OCI-LY3 (cell line): Measurements from ENCODE around the gene ARHGEF17.

ENCODE experiments used
- H2AFZ ChIP-seq: fragments of 200-600, 300-600 bp; shearing (Covaris generic); 2 replicates; pipeline ENCODE4 v1.6.0; 2014; ENCODE audit warnings: antibody characterized with exemption, low read depth, low read length
- H3K27ac ChIP-seq: fragments of 200-600, 300-600 bp; sonication (generic); 2 replicates; pipeline ENCODE4 v1.5.1; 2014; ENCODE audit warnings: mild to moderate bottlenecking, low read length, moderate library complexity, mixed read lengths
- H3K27me3 ChIP-seq: fragments of 200-600, 300-600 bp; sonication (generic); 2 replicates; pipeline ENCODE4 v1.6.1; 2014; ENCODE audit warnings: low read depth, low read length, mixed read lengths
- H3K36me3 ChIP-seq: fragments of 200-600, 300-600 bp; sonication (generic); replicated peaks from 2 replicates; pipeline ENCODE3; 2014; ENCODE audit warnings: low read depth, low read length, mixed read lengths
- H3K4me1 ChIP-seq: fragments of 300-600, 200-600 bp; sonication (generic); 2 replicates; pipeline ENCODE4 v1.6.1; 2014; ENCODE audit warnings: low read length, mixed read lengths
- H3K4me2 ChIP-seq: fragments of 200-600, 300-600 bp; sonication (generic); 2 replicates; pipeline ENCODE4 v1.6.1; 2014; ENCODE audit warnings: low read length, mixed read lengths
- H3K4me3 ChIP-seq: fragments of 300-600, 200-600 bp; sonication (generic); 2 replicates; pipeline ENCODE4 v1.5.1; 2014; ENCODE audit warnings: antibody characterized with exemption, mild to moderate bottlenecking, low read length, moderate library complexity
- H3K79me2 ChIP-seq: fragments of 300-600, 200-600 bp; shearing (Covaris generic); 2 replicates; pipeline ENCODE4 v1.6.1; 2014; ENCODE audit warnings: mild to moderate bottlenecking, low read length, mixed read lengths
- H3K9ac ChIP-seq: fragments of 300-600, 200-600 bp; shearing (Covaris generic); 2 replicates; pipeline ENCODE4 v1.6.0; 2014; ENCODE audit warnings: mild to moderate bottlenecking, low read length, moderate library complexity
- H3K9me3 ChIP-seq: fragments of 200-600, 300-600 bp; shearing (Covaris generic); 2 replicates; pipeline ENCODE4 v1.6.1; 2014; ENCODE audit warnings: low read length, mixed read lengths; ENCODE audit not compliant: insufficient read depth
- H4K20me1 ChIP-seq: fragments of 200-600, 300-600 bp; sonication (generic); 2 replicates; pipeline ENCODE4 v1.6.1; 2016; ENCODE audit warnings: low read length, mixed read lengths; ENCODE audit not compliant: insufficient read depth
- EZH2phosphoT487 ChIP-seq: fragments of 200-600 bp; shearing (Covaris generic); IDR thresholded peaks from 2 replicates; pipeline ENCODE4 v1.6.1; 2018; ENCODE audit warnings: antibody characterized with exemption, mixed run types, low read depth
- TF ChIP-seq, protein P1 (sequence below): fragments of 200-600, 300-600 bp; sonication (generic); IDR thresholded peaks from 2 replicates; pipeline ENCODE4 v1.5.1; 2014; ENCODE audit warnings: antibody characterized with exemption, low read length, low read depth

ARHGEF17 gene

DNA sequence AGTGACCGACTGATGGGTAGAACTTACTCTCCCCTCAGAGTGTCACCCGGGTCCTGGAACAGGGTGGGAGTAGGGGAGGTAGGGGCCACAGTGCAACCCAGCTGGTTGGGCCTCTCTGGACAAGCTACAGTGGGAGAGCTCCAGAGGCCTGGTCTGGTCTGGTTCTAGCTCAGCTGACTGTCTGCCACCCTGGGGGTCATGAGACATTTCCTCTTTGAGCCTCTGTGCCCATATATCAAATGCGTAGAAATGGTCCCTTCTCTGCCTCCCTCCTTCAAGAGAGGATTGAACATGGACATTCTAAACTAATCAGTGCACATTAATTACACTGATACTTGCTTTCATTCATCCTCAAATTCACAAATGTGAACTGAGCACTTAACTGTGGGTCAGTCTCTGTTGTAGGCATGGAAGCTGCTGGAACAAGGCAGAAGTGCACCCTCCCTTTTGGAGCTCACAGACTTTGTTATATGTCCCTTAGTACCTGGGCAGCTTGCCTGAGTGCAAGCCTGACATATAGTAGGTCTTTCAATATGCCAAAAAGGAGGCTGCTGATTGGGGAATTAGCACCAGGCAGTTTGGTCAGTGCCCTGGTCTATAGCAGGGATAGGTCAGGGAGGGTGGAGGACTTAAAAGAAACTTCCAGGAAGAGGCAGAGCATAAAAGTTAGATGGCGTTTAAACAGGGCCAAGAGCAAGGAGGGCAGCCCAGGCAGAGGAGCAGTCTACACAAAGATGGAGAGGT is 25.7 kb downstream of the ARHGEF17 start:
- no peaks in the 10 kb centered on the region for H3K79me2 ChIP-seq
- H3K27ac ChIP-seq, result no peak overlapping the region
- TF ChIP-seq, protein P1, sequence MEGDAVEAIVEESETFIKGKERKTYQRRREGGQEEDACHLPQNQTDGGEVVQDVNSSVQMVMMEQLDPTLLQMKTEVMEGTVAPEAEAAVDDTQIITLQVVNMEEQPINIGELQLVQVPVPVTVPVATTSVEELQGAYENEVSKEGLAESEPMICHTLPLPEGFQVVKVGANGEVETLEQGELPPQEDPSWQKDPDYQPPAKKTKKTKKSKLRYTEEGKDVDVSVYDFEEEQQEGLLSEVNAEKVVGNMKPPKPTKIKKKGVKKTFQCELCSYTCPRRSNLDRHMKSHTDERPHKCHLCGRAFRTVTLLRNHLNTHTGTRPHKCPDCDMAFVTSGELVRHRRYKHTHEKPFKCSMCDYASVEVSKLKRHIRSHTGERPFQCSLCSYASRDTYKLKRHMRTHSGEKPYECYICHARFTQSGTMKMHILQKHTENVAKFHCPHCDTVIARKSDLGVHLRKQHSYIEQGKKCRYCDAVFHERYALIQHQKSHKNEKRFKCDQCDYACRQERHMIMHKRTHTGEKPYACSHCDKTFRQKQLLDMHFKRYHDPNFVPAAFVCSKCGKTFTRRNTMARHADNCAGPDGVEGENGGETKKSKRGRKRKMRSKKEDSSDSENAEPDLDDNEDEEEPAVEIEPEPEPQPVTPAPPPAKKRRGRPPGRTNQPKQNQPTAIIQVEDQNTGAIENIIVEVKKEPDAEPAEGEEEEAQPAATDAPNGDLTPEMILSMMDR, result no peak
- TF ChIP-seq EZH2phosphoT487, result no peak
- no peaks in the 10 kb centered on the region for H4K20me1 ChIP-seq
- H2AFZ ChIP-seq, result no peak overlapping the region
- no peak overlapping the region for H3K4me3 ChIP-seq
- no peaks in the 10 kb centered on the region for H3K27me3 ChIP-seq
- no peaks in the 10 kb centered on the region for H3K36me3 ChIP-seq
- no peak overlapping the region for H3K4me2 ChIP-seq
- H3K9me3 ChIP-seq, result no peaks in the 10 kb centered on the region
- peaks cover 16% of the 10 kb centered on the region for H3K4me1 ChIP-seq
- no peak overlapping the region for H3K9ac ChIP-seq

DNA sequence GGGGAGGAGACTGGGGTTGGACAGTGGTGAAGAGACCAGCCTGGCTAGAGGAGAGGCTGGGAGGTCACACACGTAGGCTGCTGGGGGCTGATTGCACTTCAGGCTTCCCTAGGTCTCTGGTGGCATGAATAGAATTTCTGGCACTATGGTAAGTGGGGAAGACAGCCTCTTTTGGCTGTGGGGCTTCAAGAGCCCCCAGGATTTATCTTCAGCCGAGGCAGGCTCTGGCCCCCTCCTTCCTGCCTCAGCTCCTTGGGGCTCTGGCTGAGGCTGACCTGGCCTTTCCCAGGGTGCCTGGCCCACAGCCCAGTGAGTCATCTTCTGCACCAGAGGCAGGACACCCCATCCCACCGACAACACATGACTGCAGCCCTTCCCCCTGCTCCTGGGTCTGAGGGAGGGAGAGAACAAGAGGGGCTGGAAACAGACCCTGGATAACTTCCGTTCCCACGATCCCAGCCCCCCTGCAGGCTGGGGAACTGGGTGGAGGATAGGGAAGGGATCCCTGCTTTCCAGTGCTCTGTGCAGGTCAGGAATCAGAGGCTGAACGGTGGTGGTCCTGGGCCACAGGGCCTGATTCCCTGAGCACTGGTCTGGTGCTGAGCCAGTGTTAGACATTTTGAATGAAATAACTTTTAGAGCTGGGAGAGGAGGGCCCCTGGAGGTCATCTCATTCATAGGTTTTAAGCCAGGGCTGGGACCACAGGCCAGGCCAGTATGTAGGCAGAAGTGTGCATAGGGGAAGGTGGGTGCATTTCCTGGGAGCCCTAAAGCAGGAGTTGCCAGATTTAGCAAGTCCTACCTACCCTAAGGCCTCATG is 26.5 kb downstream of the ARHGEF17 start:
- H3K4me3 ChIP-seq, result no peak overlapping the region
- no peaks in the 10 kb centered on the region for H3K9me3 ChIP-seq
- no peaks in the 10 kb centered on the region for H4K20me1 ChIP-seq
- H3K4me1 ChIP-seq, result peaks cover 21% of the 10 kb centered on the region
- H3K27me3 ChIP-seq, result no peaks in the 10 kb centered on the region
- TF ChIP-seq EZH2phosphoT487, result no peak
- TF ChIP-seq, protein P1, result no peak; the same call in 1 of the 2 replicates
- peak overlapping the region; percentile 55 for H3K4me2 ChIP-seq
- H3K27ac ChIP-seq, result no peak overlapping the region
- peak overlapping the region; percentile 8; the same call in 1 of the 2 replicates for H3K9ac ChIP-seq
- no peaks in the 10 kb centered on the region for H3K36me3 ChIP-seq
- no peak overlapping the region for H2AFZ ChIP-seq
- no peaks in the 10 kb centered on the region for H3K79me2 ChIP-seq

DNA sequence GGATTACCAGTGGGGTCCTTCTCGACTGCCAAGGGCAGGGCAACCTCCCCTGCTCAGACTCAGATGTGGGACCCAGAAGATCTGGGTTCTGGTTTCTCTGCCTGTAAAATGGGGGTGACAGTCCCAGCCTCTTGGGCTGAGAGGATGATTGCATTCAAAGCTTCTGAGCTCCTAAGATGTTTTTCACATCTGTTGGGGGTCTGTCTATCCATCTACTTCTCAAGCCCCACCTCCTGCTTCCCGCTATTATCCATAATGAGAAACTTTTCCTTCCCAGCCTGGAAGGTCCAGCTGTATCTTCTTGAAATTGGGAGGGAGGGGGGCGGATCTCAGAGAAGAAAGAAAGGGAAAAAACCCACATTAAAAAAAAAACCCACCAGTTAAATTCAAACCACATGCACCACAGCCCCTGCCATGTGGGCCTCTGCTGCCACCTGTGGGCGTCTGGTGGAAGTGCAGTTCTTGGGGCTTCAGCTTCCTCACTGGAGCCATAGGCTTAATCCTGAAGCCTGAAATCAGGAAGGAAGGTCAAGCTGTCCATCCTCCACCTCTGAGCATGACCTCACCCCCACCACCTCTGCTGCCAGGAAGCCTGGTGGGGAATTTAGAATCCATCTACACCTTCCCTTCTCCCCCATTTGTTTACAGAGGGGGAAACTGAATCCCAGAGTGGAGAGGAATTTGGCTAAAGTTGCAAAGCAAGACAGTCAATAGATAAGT is 27.3 kb downstream of the ARHGEF17 start:
- peak overlapping the region; percentile 55 for H3K4me2 ChIP-seq
- no peak overlapping the region for H2AFZ ChIP-seq
- no peak overlapping the region for H3K27ac ChIP-seq
- peaks cover 21% of the 10 kb centered on the region for H3K4me1 ChIP-seq
- H4K20me1 ChIP-seq, result no peaks in the 10 kb centered on the region
- no peaks in the 10 kb centered on the region for H3K9me3 ChIP-seq
- H3K36me3 ChIP-seq, result no peaks in the 10 kb centered on the region
- H3K4me3 ChIP-seq, result peak overlapping the region; percentile 18; the same call in 1 of the 2 replicates
- TF ChIP-seq, protein P1, result peak; percentile 99
- TF ChIP-seq EZH2phosphoT487, result no peak
- H3K79me2 ChIP-seq, result no peaks in the 10 kb centered on the region
- H3K27me3 ChIP-seq, result no peaks in the 10 kb centered on the region
- H3K9ac ChIP-seq, result peak overlapping the region; percentile 8; the same call in 1 of the 2 replicates
